Measurements from ENCODE around the gene TMEM54.

- TF ChIP-seq CTCF (IDR thresholded peaks at IDR 0.05) = no peak
- TF ChIP-seq POLR2A (IDR thresholded peaks at IDR 0.05) = no peak
Observed at GRCh38 chr1:32884726-32885125, 16.5 kb downstream of the TMEM54 start.
